Measurements from ENCODE around the gene CD59. TPM values are rescaled to one million over a fixed set of nuclear protein-coding genes. Genes with fewer than 3 reads are reported as not detected.

CD59 gene
- total and polyA plus RNA-seq, 2 of the 13 experiments (the other 11 are each of a cell fraction or from before 2014, with no cell fraction given) = 127 to 289 TPM

- H4K20me1 ChIP-seq (ENCODE audit: insufficient read depth, low read length) = peaks cover 2% of the 10 kb centered on the region
- no peaks in the 10 kb centered on the region for H3K9me3 ChIP-seq (ENCODE audit: low read length)
- FAIRE-seq (no peak), DNase-seq (ENCODE audit: low spot score) (no peak), ATAC-seq (no peak)
- in situ Hi-C loops (cut with HindIII; ENCODE audit: extremely low pct_ligation_motif_present, low pct_unique_long_range_greater_than_20kb) = no loop called here
- H3K79me2 ChIP-seq (ENCODE audit: insufficient read depth, low read length) = peaks cover 23% of the 10 kb centered on the region
- intact Hi-C loops (cut with micrococcal nuclease; ENCODE audit: unreplicated experiment) = no loop called here
- H2AFZ ChIP-seq (ENCODE audit: low read length) = no peak overlapping the region
- no peak overlapping the region for H3K9ac ChIP-seq (ENCODE audit: insufficient read depth, low read depth, low read length)
- H3K4me3 ChIP-seq (replicated peaks in 1 of 3; ENCODE audit: insufficient read depth in 1 of 3, low read depth in 2 of 3, low read length in 3 of 3) = no peak overlapping the region
- BruUV-seq (replicated peaks) = no TSS peak
- peaks cover 16 to 45% of the 10 kb centered on the region in 2 experiments for H3K36me3 ChIP-seq (replicated peaks in 1 of 2; ENCODE audit: control insufficient read depth in 1 of 2, insufficient read depth in 2 of 2, low read length in 2 of 2)
- H3K4me1 ChIP-seq (ENCODE audit: insufficient read depth, low read length) = peaks cover 36% of the 10 kb centered on the region
- TF ChIP-seq POGZ (CRISPR knock-in tag; IDR thresholded peaks at IDR 0.05) = no peak
- TF ChIP-seq TEAD3 (CRISPR knock-in tag; optimal IDR thresholded peaks at IDR 0.05; ENCODE audit: borderline replicate concordance) = no peak
- TF ChIP-seq NR2F1 (CRISPR knock-in tag; IDR thresholded peaks at IDR 0.05) = no peak
- TF ChIP-seq, protein P1, sequence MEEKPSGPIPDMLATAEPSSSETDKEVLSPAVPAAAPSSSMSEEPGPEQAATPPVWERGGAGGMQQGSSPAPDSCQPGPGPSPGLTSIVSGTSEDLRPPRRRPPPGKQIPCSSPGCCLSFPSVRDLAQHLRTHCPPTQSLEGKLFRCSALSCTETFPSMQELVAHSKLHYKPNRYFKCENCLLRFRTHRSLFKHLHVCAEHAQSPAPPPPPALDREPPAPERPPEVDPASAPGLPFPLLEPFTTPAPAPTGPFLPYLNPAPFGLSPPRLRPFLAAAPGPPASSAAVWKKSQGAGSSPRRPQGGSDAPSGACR (CRISPR knock-in tag; IDR thresholded peaks at IDR 0.05) = no peak
- no peak for TF ChIP-seq ETS1 (CRISPR knock-in tag; IDR thresholded peaks at IDR 0.05)
- no peak for TF ChIP-seq MXD4 (CRISPR knock-in tag; IDR thresholded peaks at IDR 0.05)
- no peak for TF ChIP-seq AGO1 (IDR thresholded peaks at IDR 0.05; ENCODE audit: low read depth, low read length, poor library complexity, severe bottlenecking)
- no peak for TF ChIP-seq ZFAT (CRISPR knock-in tag; conservative IDR thresholded peaks at IDR 0.05)
- TF ChIP-seq PCBP2 (optimal IDR thresholded peaks at IDR 0.05; ENCODE audit: low read depth, low read length, poor library complexity, severe bottlenecking) = no peak
- TF ChIP-seq ZNF44 (CRISPR knock-in tag; IDR thresholded peaks at IDR 0.05) = no peak
- no peak for TF ChIP-seq HCFC1 (IDR thresholded peaks at IDR 0.05; ENCODE audit: low read depth, low read length)
- no peak for TF ChIP-seq TBX2 (CRISPR knock-in tag; IDR thresholded peaks at IDR 0.05; ENCODE audit: borderline replicate concordance)
- no peak for TF ChIP-seq PRMT3 (CRISPR knock-in tag; IDR thresholded peaks at IDR 0.05; ENCODE audit: borderline replicate concordance, low read depth)
- no peak for TF ChIP-seq KLF16 (CRISPR knock-in tag; IDR thresholded peaks at IDR 0.05)
- TF ChIP-seq ZNF546 (CRISPR knock-in tag; conservative IDR thresholded peaks at IDR 0.05) = no peak
- no peak for TF ChIP-seq ZBED4 (CRISPR knock-in tag; IDR thresholded peaks at IDR 0.05; ENCODE audit: borderline replicate concordance)
- H3K27ac ChIP-seq (ENCODE audit: extremely low read length, insufficient read depth, low read length) = no peak overlapping the region
- whole genome bisulfite sequencing (ENCODE audit: low lambda C conversion rate) = 89% methylated on average over 1 of the region's 1 CpG
- POLR2A ChIA-PET = interaction anchor here (1.3 kb wide), 1 partner anchor 15 kb away, joined by 6 read pairs; the partner anchor contains the start of gene CD59
- no peaks in the 10 kb centered on the region for H3K27me3 ChIP-seq (ENCODE audit: control insufficient read depth in 1 of 2, insufficient read depth in 2 of 2, low read length in 2 of 2)
- CTCF ChIA-PET (ENCODE audit: low intra/inter-chr PET ratio, low total read pairs) = no interaction called here
- no peak overlapping the region for H3K4me2 ChIP-seq (ENCODE audit: low read depth, low read length)
Observed at GRCh38 chr11:33721426-33721825, 14.8 kb downstream of the CD59 start.

All from HepG2 (cell line).